Measurements from ENCODE around the gene RBM26.

RBM26 gene

GRCh38 chr13:79423801-79424642 lies 18.0 kb upstream of the RBM26 start:
- no peak for DNase-seq

- no peak for DNase-seq
These were observed 17.3 kb upstream of the RBM26 start for GRCh38 chr13:79423340-79423739.

GRCh38 chr13:79419365-79419764 lies 13.3 kb upstream of the RBM26 start:
- DNase-seq = no peak

GRCh38 chr13:79417741-79418140 lies 11.7 kb upstream of the RBM26 start:
- no peak for DNase-seq

- no peak for DNase-seq
These were observed 7.5 kb upstream of the RBM26 start for GRCh38 chr13:79413521-79413920.

- DNase-seq = no peak
These were observed 3.8 kb upstream of the RBM26 start for GRCh38 chr13:79409828-79410227.

- no peak for DNase-seq
These were observed 1.4 kb upstream of the RBM26 start for GRCh38 chr13:79407349-79407979.

GRCh38 chr13:79406597-79406908 lies 498 bp upstream of the RBM26 start:
- no peak for DNase-seq

- no peak for DNase-seq
These were observed 589 bp downstream of the RBM26 start for GRCh38 chr13:79405501-79405830.

- DNase-seq = no peak
These were observed 1.1 kb downstream of the RBM26 start for GRCh38 chr13:79404985-79405384.

GRCh38 chr13:79404361-79404760 lies 1.7 kb downstream of the RBM26 start:
- no peak for DNase-seq

- no peak for DNase-seq
These were observed 2.9 kb downstream of the RBM26 start for GRCh38 chr13:79403113-79403512.

- DNase-seq = no peak
These were observed 3.4 kb downstream of the RBM26 start for GRCh38 chr13:79402679-79403078.

- no peak for DNase-seq
These were observed 3.9 kb downstream of the RBM26 start for GRCh38 chr13:79402074-79402635.

GRCh38 chr13:79401259-79402070 lies 4.6 kb downstream of the RBM26 start:
- no peak for DNase-seq

- no peak for DNase-seq
These were observed 7.1 kb downstream of the RBM26 start for GRCh38 chr13:79398915-79399314.

GRCh38 chr13:79398127-79398526 lies 7.9 kb downstream of the RBM26 start:
- no peak for DNase-seq

- no peak for DNase-seq
These were observed 10.2 kb downstream of the RBM26 start for GRCh38 chr13:79395881-79396280.

- no peak for DNase-seq
These were observed 12.3 kb downstream of the RBM26 start for GRCh38 chr13:79393564-79394249.

- DNase-seq = peak in 1 of 2 experiments; percentile 9
These were observed 13.0 kb downstream of the RBM26 start for GRCh38 chr13:79392882-79393563.

GRCh38 chr13:79389026-79389425 lies 17.0 kb downstream of the RBM26 start:
- DNase-seq = no peak

- DNase-seq = no peak
These were observed 18.2 kb downstream of the RBM26 start for GRCh38 chr13:79387853-79388252.
